Measurements from ENCODE around the gene SFN. TPM values are rescaled to one million over a fixed set of nuclear protein-coding genes. Genes with fewer than 3 reads are reported as not detected.
"Not testable (repeated sequence)": the region's sequence is repeated elsewhere in the genome, so short reads cannot be mapped to it uniquely, and the experiment has no call there.

The SFN gene
- total RNA-seq, 1 donor from 2014 or later, result 0.36 TPM

GRCh38 chr1:26877326-26877725, 14.4 kb downstream of the SFN start:
- Mint-ChIP-seq H3K9me3 (ENCODE audit: low read depth) (no peaks in the 10 kb centered on the region), H3K27ac (no peak overlapping the region), H3K27me3 (no peaks in the 10 kb centered on the region), H3K4me1 (ENCODE audit: low read depth) (no peaks in the 10 kb centered on the region), H3K4me3 (ENCODE audit: low read depth) (no peak overlapping the region), H3K36me3 (ENCODE audit: insufficient read depth) (peaks cover 5% of the 10 kb centered on the region)
- no peak for TF ChIP-seq CTCF (IDR thresholded peaks at IDR 0.05; ENCODE audit: unreplicated experiment)
- DNase-seq (ENCODE audit: low spot score, unreplicated experiment), result no peak

GRCh38 chr1:26879793-26880192, 16.8 kb downstream of the SFN start:
- H3K4me1 Mint-ChIP-seq (ENCODE audit: low read depth), result no peaks in the 10 kb centered on the region
- H3K4me3 Mint-ChIP-seq (ENCODE audit: low read depth), result no peak overlapping the region
- no peak for DNase-seq (ENCODE audit: low spot score, unreplicated experiment)
- no peaks in the 10 kb centered on the region for H3K9me3 Mint-ChIP-seq (ENCODE audit: low read depth)
- peaks cover 21% of the 10 kb centered on the region for H3K36me3 Mint-ChIP-seq (ENCODE audit: insufficient read depth)
- TF ChIP-seq CTCF (IDR thresholded peaks at IDR 0.05; ENCODE audit: unreplicated experiment), result no peak
- no peaks in the 10 kb centered on the region for H3K27me3 Mint-ChIP-seq
- H3K27ac Mint-ChIP-seq, result no peak overlapping the region

GRCh38 chr1:26881611-26882010, 18.7 kb downstream of the SFN start:
- not testable (repeated sequence) for DNase-seq (ENCODE audit: low spot score, unreplicated experiment); H3K27me3 Mint-ChIP-seq; H3K4me3 Mint-ChIP-seq (ENCODE audit: low read depth); H3K9me3 Mint-ChIP-seq (ENCODE audit: low read depth); H3K4me1 Mint-ChIP-seq (ENCODE audit: low read depth); H3K27ac Mint-ChIP-seq
- peaks cover 26% of the 10 kb centered on the region for H3K36me3 Mint-ChIP-seq (ENCODE audit: insufficient read depth)

- peak overlapping the region; percentile 9 for H3K27ac Mint-ChIP-seq
- no peak overlapping the region for H3K4me3 Mint-ChIP-seq (ENCODE audit: low read depth)
- no peak for DNase-seq (ENCODE audit: low spot score, unreplicated experiment)
- H3K9me3 Mint-ChIP-seq (ENCODE audit: low read depth), result no peaks in the 10 kb centered on the region
- no peak for TF ChIP-seq CTCF (IDR thresholded peaks at IDR 0.05; ENCODE audit: unreplicated experiment)
- no peaks in the 10 kb centered on the region for H3K27me3 Mint-ChIP-seq
- peaks cover 29% of the 10 kb centered on the region for H3K36me3 Mint-ChIP-seq (ENCODE audit: insufficient read depth)
- peaks cover 2% of the 10 kb centered on the region for H3K4me1 Mint-ChIP-seq (ENCODE audit: low read depth)
Measured at GRCh38 chr1:26882696-26883463, 19.9 kb downstream of the SFN start.

GRCh38 chr1:26887125-26887524, 24.2 kb downstream of the SFN start:
- H3K36me3 Mint-ChIP-seq (ENCODE audit: insufficient read depth), result peaks cover 32% of the 10 kb centered on the region
- no peak for DNase-seq (ENCODE audit: low spot score, unreplicated experiment)
- peak overlapping the region; percentile 73 for H3K27ac Mint-ChIP-seq

More at GRCh38 chr1:26887125-26887524, 24.2 kb downstream of the SFN start:
- Mint-ChIP-seq H3K27me3 (no peaks in the 10 kb centered on the region), H3K9me3 (ENCODE audit: low read depth) (no peaks in the 10 kb centered on the region), H3K4me1 (ENCODE audit: low read depth) (peaks cover 15% of the 10 kb centered on the region), H3K4me3 (ENCODE audit: low read depth) (peak overlapping the region; percentile 58)
- peak; percentile 61 for TF ChIP-seq CTCF (IDR thresholded peaks at IDR 0.05; ENCODE audit: unreplicated experiment)

Data from progenitor cell of endocrine pancreas (in vitro differentiated cells).